H9 (cell line): ENCODE results near the gene CROCC. TPM values are rescaled to one million over a fixed set of nuclear protein-coding genes. Genes with fewer than 3 reads are reported as not detected.
"Not testable (repeated sequence)": the region's sequence is repeated elsewhere in the genome, so short reads cannot be mapped to it uniquely, and the experiment has no call there.

Source experiments
- DNase-seq: peaks from one replicate; pipeline ENCODE4 v3.0.0-alpha.2; 2017
- H2AFZ ChIP-seq: one replicate; pipeline ENCODE4 v1.6.1; 2013; ENCODE audit warnings: mild to moderate bottlenecking, low read length, control low read depth, moderate library complexity
- H2AK5ac ChIP-seq: 2 replicates; pipeline ENCODE4 v1.6.1; 2013; ENCODE audit warnings: low read length, control low read depth, mixed read lengths; ENCODE audit not compliant: insufficient read length
- H2BK120ac ChIP-seq: one replicate; pipeline ENCODE4 v1.6.1; 2013; ENCODE audit warnings: low read depth, mild to moderate bottlenecking, low read length, control low read depth, inconsistent platforms; ENCODE audit not compliant: poor library complexity, severe bottlenecking
- H2BK12ac ChIP-seq: 2 replicates; pipeline ENCODE4 v1.6.1; 2013; ENCODE audit warnings: low read length, control low read depth, mixed read lengths, low read depth; ENCODE audit not compliant: insufficient read length
- H2BK15ac ChIP-seq: 2 replicates; pipeline ENCODE4 v1.6.1; 2013; ENCODE audit warnings: low read depth, low read length, control low read depth
- H2BK20ac ChIP-seq: one replicate; pipeline ENCODE4 v1.6.1; 2013; ENCODE audit warnings: low read depth, mild to moderate bottlenecking, low read length, control low read depth, inconsistent platforms; ENCODE audit not compliant: poor library complexity, severe bottlenecking
- H2BK5ac ChIP-seq: 2 replicates; pipeline ENCODE4 v1.6.1; 2013; ENCODE audit warnings: low read length, control low read depth, mixed read lengths; ENCODE audit not compliant: insufficient read length
- H3K14ac ChIP-seq: 2 replicates; pipeline ENCODE4 v1.6.1; 2013; ENCODE audit warnings: low read length, control low read depth; ENCODE audit not compliant: insufficient read depth
- H3K18ac ChIP-seq: 2 replicates; pipeline ENCODE4 v1.6.1; 2013; ENCODE audit warnings: low read depth, mild to moderate bottlenecking, mixed read lengths, low read length, control low read depth; ENCODE audit not compliant: insufficient read length
- H3K23ac ChIP-seq: 2 replicates; pipeline ENCODE4 v1.6.1; 2013; ENCODE audit warnings: low read length, control low read depth, mixed read lengths, low read depth; ENCODE audit not compliant: insufficient read length
- H3K23me2 ChIP-seq: 2 replicates; pipeline ENCODE4 v1.6.1; 2013; ENCODE audit warnings: low read depth, mild to moderate bottlenecking, mixed read lengths, low read length, control low read depth; ENCODE audit not compliant: insufficient read length, poor library complexity, severe bottlenecking
- H3K27ac ChIP-seq: 2 replicates; pipeline ENCODE4 v1.5.1; 2013; ENCODE audit warnings: low read length, control low read depth, mixed read lengths, low read depth; ENCODE audit not compliant: insufficient read length
- H3K27me3 ChIP-seq: 2 replicates; pipeline ENCODE4 v1.6.1; 2013; ENCODE audit warnings: low read length, control low read depth, inconsistent platforms; ENCODE audit not compliant: insufficient read depth
- H3K4ac ChIP-seq: 2 replicates; pipeline ENCODE4 v1.6.1; 2013; ENCODE audit warnings: low read depth, mild to moderate bottlenecking, control low read depth, inconsistent platforms, low read length, moderate library complexity
- H3K4me1 ChIP-seq: 2 replicates; pipeline ENCODE4 v1.6.1; 2013; ENCODE audit warnings: low read length, control low read depth, inconsistent platforms; ENCODE audit not compliant: insufficient read depth
- H3K4me2 ChIP-seq: 2 replicates; pipeline ENCODE4 v1.6.1; 2013; ENCODE audit warnings: low read length, control low read depth, mixed read lengths; ENCODE audit not compliant: insufficient read length, insufficient read depth
- H3K56ac ChIP-seq: 2 replicates; pipeline ENCODE4 v1.6.1; 2013; ENCODE audit warnings: low read depth, mild to moderate bottlenecking, mixed read lengths, low read length, control low read depth; ENCODE audit not compliant: insufficient read length
- H3K79me1 ChIP-seq: 2 replicates; pipeline ENCODE4 v1.6.1; 2013; ENCODE audit warnings: low read depth, mild to moderate bottlenecking, moderate library complexity, low read length, control low read depth, inconsistent platforms; ENCODE audit not compliant: insufficient read depth, poor library complexity, severe bottlenecking
- H3K79me2 ChIP-seq: 2 replicates; pipeline ENCODE4 v1.6.1; 2013; ENCODE audit warnings: low read length, control low read depth, inconsistent platforms; ENCODE audit not compliant: insufficient read depth
- H3K9ac ChIP-seq: 2 replicates; pipeline ENCODE4 v1.6.1; 2013; ENCODE audit warnings: low read length, control low read depth, mixed read lengths; ENCODE audit not compliant: insufficient read length; ENCODE audit errors: extremely low read depth
- H3K9me3 ChIP-seq: one replicate; pipeline ENCODE4 v1.6.1; 2013; ENCODE audit warnings: low read depth, low read length, inconsistent platforms; ENCODE audit not compliant: control insufficient read depth
- H3T11ph ChIP-seq: one replicate; pipeline ENCODE4 v1.6.1; 2013; ENCODE audit warnings: mild to moderate bottlenecking, low read length, control low read depth, inconsistent platforms
- H4K20me1 ChIP-seq: one replicate; pipeline ENCODE4 v1.6.1; 2013; ENCODE audit not compliant: control insufficient read depth, insufficient read length, insufficient read depth
- H4K5ac ChIP-seq: 2 replicates; pipeline ENCODE4 v1.6.1; 2013; ENCODE audit warnings: low read depth, mild to moderate bottlenecking, mixed read lengths, low read length, control low read depth; ENCODE audit not compliant: insufficient read length
- H4K8ac ChIP-seq: replicated peaks from 2 replicates; pipeline ENCODE4 v1.6.1; 2013; ENCODE audit warnings: low read length, control low read depth, mixed read lengths, low read depth; ENCODE audit not compliant: insufficient read length
- H4K91ac ChIP-seq: 2 replicates; pipeline ENCODE4 v1.6.1; 2013; ENCODE audit warnings: low read depth, mild to moderate bottlenecking, moderate library complexity, mixed read lengths, low read length, control low read depth; ENCODE audit not compliant: insufficient read length
- H3K27ac Mint-ChIP-seq, 3 experiments: 2 replicates in 2 of 3; 3 replicates in 1 of 3; pipeline ENCODE4 v1.8.0; 2020 to 2021; ENCODE audit warnings: mixed read lengths in 3 of 3, mild to moderate bottlenecking in 1 of 3, moderate library complexity in 1 of 3
- H3K27me3 Mint-ChIP-seq: 2 replicates; pipeline ENCODE4 v1.8.0; 2021; ENCODE audit warnings: low read depth, mild to moderate bottlenecking, moderate library complexity, mixed read lengths
- H3K36me3 Mint-ChIP-seq, 3 experiments: 2 replicates in 2 of 3; 3 replicates in 1 of 3; pipeline ENCODE4 v1.8.0; 2020 to 2021; ENCODE audit warnings: low read depth in 3 of 3, mixed read lengths in 3 of 3; ENCODE audit not compliant: insufficient read depth in 1 of 3
- H3K4me1 Mint-ChIP-seq, 2 experiments: 2 replicates each; pipeline ENCODE4 v1.8.0; 2020; ENCODE audit warnings: mixed read lengths in 2 of 2
- H3K4me3 Mint-ChIP-seq, 2 experiments: 2 replicates in 1 of 2; 3 replicates in 1 of 2; pipeline ENCODE4 v1.8.0; 2020 to 2021; ENCODE audit warnings: mild to moderate bottlenecking in 2 of 2, mixed read lengths in 2 of 2, moderate library complexity in 1 of 2
- H3K9me3 Mint-ChIP-seq, 2 experiments: 2 replicates in 1 of 2; 3 replicates in 1 of 2; pipeline ENCODE4 v1.8.0; 2020; ENCODE audit warnings: mild to moderate bottlenecking in 2 of 2, mixed read lengths in 2 of 2, moderate library complexity in 1 of 2
- CTCF ChIP-seq: fragments of 200-600 bp; sonication (generic); conservative IDR thresholded peaks from 3 replicates; pipeline ENCODE4 v1.8.0; 2021; ENCODE audit warnings: antibody characterized with exemption, mild to moderate bottlenecking
- WGBS: extraction: QIAGEN DNeasy Blood & Tissue Kit; methylation state at CpG from one replicate; pipeline ENCODE4 v1.1.7; 2013; ENCODE audit warnings: missing lambda C conversion rate, low lambda C conversion rate, mixed read lengths; ENCODE audit not compliant: insufficient read length; ENCODE audit errors: extremely low coverage; 5-methylcytosine and 5-hydroxymethylcytosine counted together
- total RNA-seq: library from RNA; stranded (reverse); gene quantifications from 2 replicates; pipeline ENCODE4 v1.2.1, GENCODE V29; 2021

CROCC gene
- total RNA-seq, 1 experiment from 2014 or later, result 40.7 TPM

- H2BK12ac ChIP-seq, result no peak overlapping the region
- no peak overlapping the region for H2BK5ac ChIP-seq
- H3K9me3 ChIP-seq, result no peaks in the 10 kb centered on the region
- H3K4me1 ChIP-seq, result no peaks in the 10 kb centered on the region
- no peak for DNase-seq
- H2BK15ac ChIP-seq, result no peak overlapping the region; the same call in 1 of the 2 replicates
- no CpG with 5 or more reads among the region's 19 CpGs for WGBS
- no peaks in the 10 kb centered on the region; the same call in 1 of the 2 replicates for H3K27me3 Mint-ChIP-seq
- no peak overlapping the region for H4K91ac ChIP-seq
- H3K27me3 ChIP-seq, result peaks cover 3% of the 10 kb centered on the region; the same call in 1 of the 2 replicates
- H4K5ac ChIP-seq, result no peak overlapping the region
- H2AK5ac ChIP-seq, result no peak overlapping the region
- no peaks in the 10 kb centered on the region for H4K20me1 ChIP-seq
- no peak overlapping the region for H2BK120ac ChIP-seq
- H2BK20ac ChIP-seq, result no peak overlapping the region
- no peaks in the 10 kb centered on the region for H3K79me2 ChIP-seq
- no peak overlapping the region for H3K27ac Mint-ChIP-seq
- H3K4me3 Mint-ChIP-seq, result no peak overlapping the region
- H3K9me3 Mint-ChIP-seq, result no peaks in the 10 kb centered on the region
- TF ChIP-seq CTCF, result no peak
- H3K79me1 ChIP-seq, result no peaks in the 10 kb centered on the region
- no peak overlapping the region for H4K8ac ChIP-seq
- no peak overlapping the region for H3K27ac ChIP-seq
- no peak overlapping the region for H3K14ac ChIP-seq
- H3T11ph ChIP-seq, result no peak overlapping the region
- H3K36me3 Mint-ChIP-seq, result peaks cover 17 to 46% (median 30%) of the 10 kb centered on the region in 3 experiments
- no peak overlapping the region for H2AFZ ChIP-seq
- no peak overlapping the region for H3K9ac ChIP-seq
- no peak overlapping the region for H3K4ac ChIP-seq
- 0 out of 4 replicates have a peak, but pooled peaks cover 0 to 3% of the 10 kb centered on the region in 2 experiments for H3K4me1 Mint-ChIP-seq
- H3K23ac ChIP-seq, result no peak overlapping the region
- no peak overlapping the region for H3K4me2 ChIP-seq
- H3K56ac ChIP-seq, result no peak overlapping the region
- H3K18ac ChIP-seq, result no peak overlapping the region
- no peaks in the 10 kb centered on the region for H3K23me2 ChIP-seq
Measured at GRCh38 chr1:16946646-16947045, 24.9 kb downstream of the CROCC start.

- H3K14ac ChIP-seq, H3K4me1 Mint-ChIP-seq, H3K18ac ChIP-seq, H2BK120ac ChIP-seq, H3K9ac ChIP-seq, H4K91ac ChIP-seq, H3K4me1 ChIP-seq, H2BK12ac ChIP-seq, H3K4me2 ChIP-seq, H3K9me3 ChIP-seq, H3K4ac ChIP-seq, H2AFZ ChIP-seq, H2AK5ac ChIP-seq, H2BK15ac ChIP-seq, DNase-seq, H3K23me2 ChIP-seq, H3K56ac ChIP-seq, H2BK20ac ChIP-seq, H3T11ph ChIP-seq, H4K8ac ChIP-seq, H3K27ac ChIP-seq, H3K27me3 Mint-ChIP-seq, H2BK5ac ChIP-seq, H3K79me2 ChIP-seq, H4K5ac ChIP-seq, H3K9me3 Mint-ChIP-seq, H3K23ac ChIP-seq, H3K79me1 ChIP-seq, H4K20me1 ChIP-seq, H3K27me3 ChIP-seq, H3K4me3 Mint-ChIP-seq: not testable (repeated sequence)
- Mint-ChIP-seq H3K36me3 (peaks cover 11 to 37% (median 29%) of the 10 kb centered on the region in 3 experiments), H3K27ac (peak overlapping the region in 1 of 3 experiments; percentile 62; a peak in 1 of 7 replicates)
- no CpG with 5 or more reads among the region's 26 CpGs for WGBS
Measured at GRCh38 chr1:16948282-16948891, 26.7 kb downstream of the CROCC start.
